Ureter (tissue), 1 donor: ENCODE results near the gene PTPRM. TPM values are rescaled to one million over a fixed set of nuclear protein-coding genes. Genes with fewer than 3 reads are reported as not detected.
"Not testable (repeated sequence)": the region's sequence is repeated elsewhere in the genome, so short reads cannot be mapped to it uniquely, and the experiment has no call there.

Experiments used
- DNase-seq: peaks from one replicate; pipeline ENCODE4 v3.0.0-alpha.2; 2020; ENCODE audit warnings: low spot score
- total RNA-seq: library from RNA; stranded (reverse); gene quantifications from one replicate; pipeline ENCODE4 v1.2.4, GENCODE V29; 2023
- donor health status: DM: yes; HTN: yes; CAD: no.

The PTPRM gene
- total RNA-seq, 1 donor from 2014 or later = 148 TPM

GRCh38 chr18:7945882-7946281 is 378.8 kb downstream of the PTPRM start:
- no peak for DNase-seq

- DNase-seq = no peak
Measured at GRCh38 chr18:7946734-7947377, 379.7 kb downstream of the PTPRM start.

- DNase-seq = no peak
Measured at GRCh38 chr18:7950380-7951136, 383.4 kb downstream of the PTPRM start.

- DNase-seq = no peak
Measured at GRCh38 chr18:7953095-7953958, 386.2 kb downstream of the PTPRM start.

GRCh38 chr18:7954238-7954637 is 387.1 kb downstream of the PTPRM start:
- no peak for DNase-seq

GRCh38 chr18:7955175-7955574 is 388.1 kb downstream of the PTPRM start:
- no peak for DNase-seq

- no peak for DNase-seq
Measured at GRCh38 chr18:7957297-7957696, 390.2 kb downstream of the PTPRM start.

- no peak for DNase-seq
Measured at GRCh38 chr18:7958081-7958896, 391.2 kb downstream of the PTPRM start.

GRCh38 chr18:7958897-7959146 is 391.7 kb downstream of the PTPRM start:
- no peak for DNase-seq

GRCh38 chr18:7966682-7967081 is 399.6 kb downstream of the PTPRM start:
- DNase-seq = not testable (repeated sequence)

GRCh38 chr18:7974200-7974874 is 407.2 kb downstream of the PTPRM start:
- no peak for DNase-seq

- no peak for DNase-seq
Measured at GRCh38 chr18:7977897-7978296, 410.8 kb downstream of the PTPRM start.

GRCh38 chr18:7978834-7979233 is 411.7 kb downstream of the PTPRM start:
- DNase-seq = no peak

- no peak for DNase-seq
Measured at GRCh38 chr18:7979714-7980113, 412.6 kb downstream of the PTPRM start.

- no peak for DNase-seq
Measured at GRCh38 chr18:7980136-7980535, 413.0 kb downstream of the PTPRM start.

- DNase-seq = no peak
Measured at GRCh38 chr18:7980656-7981055, 413.5 kb downstream of the PTPRM start.

GRCh38 chr18:7982216-7982615 is 415.1 kb downstream of the PTPRM start:
- no peak for DNase-seq

GRCh38 chr18:7987284-7987976 is 420.3 kb downstream of the PTPRM start:
- no peak for DNase-seq

- no peak for DNase-seq
Measured at GRCh38 chr18:7990670-7991069, 423.6 kb downstream of the PTPRM start.

GRCh38 chr18:8001711-8002301 is 434.7 kb downstream of the PTPRM start:
- no peak for DNase-seq
